ENCODE results near the gene KRTAP25-1. TPM values are rescaled to one million over a fixed set of nuclear protein-coding genes. Genes with fewer than 3 reads are reported as not detected.

Gene KRTAP25-1
- polyA plus RNA-seq, 3 donors, result not detected

GRCh38 chr21:30249936-30250335 lies 39.4 kb downstream of the KRTAP25-1 start:
- DNase-seq, result no peak

- no peak for DNase-seq
These were observed 40.5 kb downstream of the KRTAP25-1 start for GRCh38 chr21:30248844-30249243.

GRCh38 chr21:30245061-30245460 lies 44.3 kb downstream of the KRTAP25-1 start:
- no peak for DNase-seq

GRCh38 chr21:30243691-30244090 lies 45.6 kb downstream of the KRTAP25-1 start:
- no peak for DNase-seq

- no peak for DNase-seq
These were observed 48.7 kb downstream of the KRTAP25-1 start for GRCh38 chr21:30240661-30241060.

Other genes starting within 250 kb of the KRTAP25-1 start
- gene CLDN17, start 122.7 kb downstream of the KRTAP25-1 start, polyA plus RNA-seq (ENCODE audit: insufficient read length in 3 of 3), result not detected
- gene CLDN8, start 73.4 kb downstream of the KRTAP25-1 start, polyA plus RNA-seq (ENCODE audit: insufficient read length in 3 of 3), result 10 to 100 TPM; 54.3 to 70.9 (median 56.5) TPM
- not detected for gene KRTAP24-1, start 6.6 kb downstream of the KRTAP25-1 start, polyA plus RNA-seq (ENCODE audit: insufficient read length in 3 of 3)
- gene KRTAP26-1, start 30.8 kb upstream of the KRTAP25-1 start, polyA plus RNA-seq (ENCODE audit: insufficient read length in 3 of 3), result not detected
- gene KRTAP27-1, start 48.2 kb upstream of the KRTAP25-1 start, polyA plus RNA-seq (ENCODE audit: insufficient read length in 3 of 3), result not detected
- gene KRTAP23-1, start 59.1 kb upstream of the KRTAP25-1 start, polyA plus RNA-seq (ENCODE audit: insufficient read length in 3 of 3), result not detected
- not detected for gene KRTAP13-2, start 82.8 kb upstream of the KRTAP25-1 start, polyA plus RNA-seq (ENCODE audit: insufficient read length in 3 of 3)
- not detected for gene KRTAP13-1, start 106.5 kb upstream of the KRTAP25-1 start, polyA plus RNA-seq (ENCODE audit: insufficient read length in 3 of 3)
- not detected for gene KRTAP13-3, start 136.4 kb upstream of the KRTAP25-1 start, polyA plus RNA-seq (ENCODE audit: insufficient read length in 3 of 3)
- gene KRTAP13-4, start 140.7 kb upstream of the KRTAP25-1 start, polyA plus RNA-seq (ENCODE audit: insufficient read length in 3 of 3), result not detected
- not detected for gene KRTAP15-1, start 150.8 kb upstream of the KRTAP25-1 start, polyA plus RNA-seq (ENCODE audit: insufficient read length in 3 of 3)
- not detected for gene KRTAP19-1, start 190.9 kb upstream of the KRTAP25-1 start, polyA plus RNA-seq (ENCODE audit: insufficient read length in 3 of 3)
- not detected for gene KRTAP19-2, start 197.9 kb upstream of the KRTAP25-1 start, polyA plus RNA-seq (ENCODE audit: insufficient read length in 3 of 3)
- gene KRTAP19-3, start 202.5 kb upstream of the KRTAP25-1 start, polyA plus RNA-seq (ENCODE audit: insufficient read length in 3 of 3), result not detected
- gene KRTAP19-4, start 207.7 kb upstream of the KRTAP25-1 start, polyA plus RNA-seq (ENCODE audit: insufficient read length in 3 of 3), result not detected
- not detected for gene KRTAP19-5, start 212.6 kb upstream of the KRTAP25-1 start, polyA plus RNA-seq (ENCODE audit: insufficient read length in 3 of 3)